NB4 (cell line): Measurements from ENCODE around the gene PBX1.

Source experiments
- CTCF ChIP-seq: IDR thresholded peaks from one replicate; pipeline ENCODE4 v1.5.1; 2012; ENCODE audit warnings: low read depth, low read length
- MAX ChIP-seq: IDR thresholded peaks from 2 replicates; pipeline ENCODE4 v1.6.1; 2011; ENCODE audit warnings: low read depth, low read length
- MYC ChIP-seq: IDR thresholded peaks from 2 replicates; pipeline ENCODE4 v1.6.1; 2011; ENCODE audit warnings: low read depth, low read length
- POLR2A ChIP-seq: IDR thresholded peaks from 2 replicates; pipeline ENCODE4 v1.6.1; 2011; ENCODE audit warnings: mild to moderate bottlenecking; ENCODE audit not compliant: insufficient read length; ENCODE audit errors: extremely low read depth

GRCh38 chr1:164875518-164875917, 316.5 kb downstream of the PBX1 start:
- TF ChIP-seq CTCF: no peak
- no peak for TF ChIP-seq MYC
- TF ChIP-seq MAX: no peak
- no peak for TF ChIP-seq POLR2A
